ENCODE results near the gene CNNM4.

Gene CNNM4

GRCh38 chr2:96760036-96760985 is at the start of gene CNNM4 (continued):
- TF ChIP-seq ZEB2 (tag by site-specific recombination; IDR thresholded peaks at IDR 0.05) (no peak), ZBTB1 (tag by site-specific recombination; IDR thresholded peaks at IDR 0.05) (no peak), ZNF473 (tag by site-specific recombination; IDR thresholded peaks at IDR 0.05) (no peak), OSR2 (tag by site-specific recombination; IDR thresholded peaks at IDR 0.05) (no peak), ZNF112 (tag by site-specific recombination; IDR thresholded peaks at IDR 0.05) (no peak), ZNF302 (tag by site-specific recombination; IDR thresholded peaks at IDR 0.05; ENCODE audit: low read depth) (no peak), ZSCAN30 (tag by site-specific recombination; IDR thresholded peaks at IDR 0.05) (no peak), SALL2 (tag by site-specific recombination; IDR thresholded peaks at IDR 0.05; ENCODE audit: borderline replicate concordance) (no peak), ZBTB10 (tag by site-specific recombination; IDR thresholded peaks at IDR 0.05) (peak; percentile 58; the same call in 1 of the 2 replicates), GLIS1 (tag by site-specific recombination; IDR thresholded peaks at IDR 0.05) (peak; percentile 63), ZNF645 (tag by site-specific recombination; IDR thresholded peaks at IDR 0.05) (no peak), ZNF660 (tag by site-specific recombination; IDR thresholded peaks at IDR 0.05) (peak; percentile 13; the same call in 1 of the 2 replicates), ZNF140 (tag by site-specific recombination; IDR thresholded peaks at IDR 0.05) (no peak), ZNF558 (tag by site-specific recombination; IDR thresholded peaks at IDR 0.05) (no peak), ZFP3 (tag by site-specific recombination; IDR thresholded peaks at IDR 0.05; ENCODE audit: low read depth) (no peak), PRDM2 (tag by site-specific recombination; IDR thresholded peaks at IDR 0.05; ENCODE audit: borderline replicate concordance) (no peak), ZNF16 (tag by site-specific recombination; IDR thresholded peaks at IDR 0.05; ENCODE audit: low read depth) (no peak), HOXA7 (CRISPR knock-in tag; IDR thresholded peaks at IDR 0.05; ENCODE audit: borderline replicate concordance) (no peak), ZNF501 (tag by site-specific recombination; IDR thresholded peaks at IDR 0.05) (no peak), ZNF138 (tag by site-specific recombination; IDR thresholded peaks at IDR 0.05; ENCODE audit: borderline replicate concordance) (no peak), ZNF354C (tag by site-specific recombination; IDR thresholded peaks at IDR 0.05; ENCODE audit: borderline replicate concordance, low read depth) (no peak), ZNF391 (tag by site-specific recombination; IDR thresholded peaks at IDR 0.05; ENCODE audit: borderline replicate concordance, low read depth) (no peak), ZNF629 (tag by site-specific recombination; IDR thresholded peaks at IDR 0.05) (no peak), KLF8 (tag by site-specific recombination; IDR thresholded peaks at IDR 0.05) (peak; percentile 71; the same call in 1 of the 2 replicates), WT1 (tag by site-specific recombination; IDR thresholded peaks at IDR 0.05) (no peak), ZBTB20 (tag by site-specific recombination; IDR thresholded peaks at IDR 0.05) (no peak), ZNF701 (tag by site-specific recombination; IDR thresholded peaks at IDR 0.05) (no peak), ZFP37 (tag by site-specific recombination; IDR thresholded peaks at IDR 0.05) (no peak), ZNF610 (tag by site-specific recombination; IDR thresholded peaks at IDR 0.05; ENCODE audit: borderline replicate concordance) (no peak), ZNF350 (tag by site-specific recombination; IDR thresholded peaks at IDR 0.05) (no peak)
